HG02623 (cell line): ENCODE measurements around the gene HSD17B14.
A peak's percentile ranks its signal among the peaks of the same experiment; 100 is the strongest.
"Not testable (repeated sequence)": the region's sequence is repeated elsewhere in the genome, so short reads cannot be mapped to it uniquely, and the experiment has no call there.

Source experiments
- ATAC-seq: cut with Tn5 transposase; IDR thresholded peaks from one replicate; pipeline ENCODE4 v1.9.1; 2021; ENCODE audit warnings: moderate library complexity; ENCODE audit not compliant: unreplicated experiment

HSD17B14 gene

GRCh38 chr19:48867746-48868113 is 31.4 kb upstream of the HSD17B14 start:
- ATAC-seq = no peak

- ATAC-seq = no peak
These were observed 30.9 kb upstream of the HSD17B14 start for GRCh38 chr19:48867123-48867745.

- ATAC-seq = no peak
These were observed 30.4 kb upstream of the HSD17B14 start for GRCh38 chr19:48866692-48867091.

- ATAC-seq = no peak
These were observed 26.5 kb upstream of the HSD17B14 start for GRCh38 chr19:48862827-48863226.

- ATAC-seq = no peak
These were observed 25.0 kb upstream of the HSD17B14 start for GRCh38 chr19:48861313-48861712.

- ATAC-seq = no peak
These were observed 23.7 kb upstream of the HSD17B14 start for GRCh38 chr19:48859711-48860572.

- ATAC-seq = peak; percentile 65
These were observed 22.9 kb upstream of the HSD17B14 start for GRCh38 chr19:48858984-48859710.

GRCh38 chr19:48856921-48857320 is 20.6 kb upstream of the HSD17B14 start:
- ATAC-seq = no peak

GRCh38 chr19:48854103-48854502 is 17.8 kb upstream of the HSD17B14 start:
- ATAC-seq = no peak

- no peak for ATAC-seq
These were observed 17.2 kb upstream of the HSD17B14 start for GRCh38 chr19:48853483-48853882.

- no peak for ATAC-seq
These were observed 16.0 kb upstream of the HSD17B14 start for GRCh38 chr19:48852292-48852691.

GRCh38 chr19:48846659-48847058 is 10.4 kb upstream of the HSD17B14 start:
- ATAC-seq = not testable (repeated sequence)

GRCh38 chr19:48845384-48845783 is 9.1 kb upstream of the HSD17B14 start:
- ATAC-seq = no peak

GRCh38 chr19:48844472-48844871 is 8.2 kb upstream of the HSD17B14 start:
- no peak for ATAC-seq

- ATAC-seq = no peak
These were observed 6.5 kb upstream of the HSD17B14 start for GRCh38 chr19:48842789-48843162.

- ATAC-seq = no peak
These were observed 5.3 kb upstream of the HSD17B14 start for GRCh38 chr19:48841571-48841970.

GRCh38 chr19:48841047-48841446 is 4.8 kb upstream of the HSD17B14 start:
- no peak for ATAC-seq

- ATAC-seq = no peak
These were observed 1.4 kb upstream of the HSD17B14 start for GRCh38 chr19:48837687-48838086.

GRCh38 chr19:48837051-48837524 is 797 bp upstream of the HSD17B14 start:
- no peak for ATAC-seq

- no peak for ATAC-seq
These were observed 580 bp downstream of the HSD17B14 start for GRCh38 chr19:48835734-48836088.

GRCh38 chr19:48833977-48834376 is 2.3 kb downstream of the HSD17B14 start:
- ATAC-seq = no peak

- ATAC-seq = no peak
These were observed 3.2 kb downstream of the HSD17B14 start for GRCh38 chr19:48833049-48833448.
